ENCODE data around the gene GRIN1.

DNA sequence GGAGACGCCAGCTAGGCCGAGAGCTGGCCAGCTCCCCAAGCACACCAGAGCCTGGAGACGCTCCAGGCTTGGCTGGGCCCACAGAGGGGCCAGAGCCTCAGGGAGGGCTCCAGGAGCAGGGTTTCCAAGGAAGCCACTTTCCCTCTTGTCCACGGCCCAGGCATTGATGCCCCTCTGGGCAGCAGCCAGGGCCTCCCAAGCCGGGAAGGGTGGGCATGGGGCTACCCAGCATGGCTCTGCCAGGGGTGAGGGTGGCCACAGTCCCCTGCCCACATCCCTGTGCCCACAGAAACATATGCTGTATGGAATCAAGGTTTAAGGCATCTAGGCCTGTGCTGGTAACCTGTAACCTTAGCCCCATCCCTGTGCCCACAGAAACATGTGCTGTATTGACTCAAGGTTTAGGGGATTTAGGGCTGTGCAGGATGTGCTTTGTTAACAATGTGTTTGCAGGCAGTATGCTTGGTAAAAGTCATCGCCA is 22.9 kb upstream of the GRIN1 start:
- TF ChIP-seq CTCF (IDR thresholded peaks at IDR 0.05; ENCODE audit: extremely low read depth in 1 of 2, insufficient read depth in 1 of 2, low read depth in 1 of 2, low read length in 2 of 2) (no peak), POLR2AphosphoS5 (IDR thresholded peaks at IDR 0.05; ENCODE audit: insufficient read depth, low read depth, low read length) (no peak), POLR2A (IDR thresholded peaks at IDR 0.05; ENCODE audit: low read depth, low read length) (no peak), EZH2 (IDR thresholded peaks at IDR 0.05; ENCODE audit: borderline replicate concordance, low read depth, low read length, severe bottlenecking) (no peak), MYC (IDR thresholded peaks at IDR 0.05; ENCODE audit: low read depth, low read length) (no peak), JUN (IDR thresholded peaks at IDR 0.05; ENCODE audit: borderline replicate concordance, insufficient read depth, insufficient read length, low read depth) (no peak)
- TF ChIP-seq, protein P1, sequence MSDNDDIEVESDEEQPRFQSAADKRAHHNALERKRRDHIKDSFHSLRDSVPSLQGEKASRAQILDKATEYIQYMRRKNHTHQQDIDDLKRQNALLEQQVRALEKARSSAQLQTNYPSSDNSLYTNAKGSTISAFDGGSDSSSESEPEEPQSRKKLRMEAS (IDR thresholded peaks at IDR 0.05; ENCODE audit: insufficient read depth, insufficient read length), result no peak
